Measurements from ENCODE around the gene G3BP1. TPM values are rescaled to one million over a fixed set of nuclear protein-coding genes. Genes with fewer than 3 reads are reported as not detected.

Gene G3BP1
- total RNA-seq, 1 experiment from 2014 or later: 400 TPM

- TF ChIP-seq ZBTB43 (CRISPR knock-in tag; IDR thresholded peaks at IDR 0.05): peak; percentile 37; the same call in 1 of the 2 replicates
- TF ChIP-seq EMX1 (CRISPR knock-in tag; IDR thresholded peaks at IDR 0.05): no peak
- no peak for TF ChIP-seq ZNF138 (CRISPR knock-in tag; conservative IDR thresholded peaks at IDR 0.05)
- TF ChIP-seq CREB1 (CRISPR knock-in tag; IDR thresholded peaks at IDR 0.05): no peak
- TF ChIP-seq CBFB (CRISPR knock-in tag; IDR thresholded peaks at IDR 0.05; ENCODE audit: low read depth): no peak
- no peak for TF ChIP-seq ZNF263 (CRISPR knock-in tag; IDR thresholded peaks at IDR 0.05; ENCODE audit: low read depth)
- TF ChIP-seq FOXP1 (CRISPR knock-in tag; IDR thresholded peaks at IDR 0.05; ENCODE audit: borderline replicate concordance): 0 out of 2 replicates have a peak, but pooled peaks have one; percentile 70
- no peak for TF ChIP-seq JUN (CRISPR knock-in tag; IDR thresholded peaks at IDR 0.05)
- peak; percentile 63 for TF ChIP-seq ETV6 (CRISPR knock-in tag; IDR thresholded peaks at IDR 0.05)
- TF ChIP-seq NR3C1 (CRISPR knock-in tag; conservative IDR thresholded peaks at IDR 0.05; ENCODE audit: low read depth): no peak
- TF ChIP-seq ATF3 (CRISPR knock-in tag; conservative IDR thresholded peaks at IDR 0.05): no peak
- TF ChIP-seq NR2C2 (CRISPR knock-in tag; IDR thresholded peaks at IDR 0.05): no peak
- no peak for TF ChIP-seq GABPB1 (CRISPR knock-in tag; IDR thresholded peaks at IDR 0.05)
- TF ChIP-seq ELF4 (CRISPR knock-in tag; IDR thresholded peaks at IDR 0.05; ENCODE audit: low read depth): no peak
- TF ChIP-seq USF2 (CRISPR knock-in tag; IDR thresholded peaks at IDR 0.05): no peak
- TF ChIP-seq CREM (CRISPR knock-in tag; IDR thresholded peaks at IDR 0.05): no peak
- TF ChIP-seq ZNF281 (CRISPR knock-in tag; IDR thresholded peaks at IDR 0.05): no peak
- TF ChIP-seq TEAD4 (CRISPR knock-in tag; IDR thresholded peaks at IDR 0.05): no peak
- peak; percentile 27; the same call in 1 of the 2 replicates for TF ChIP-seq E2F4 (CRISPR knock-in tag; IDR thresholded peaks at IDR 0.05; ENCODE audit: borderline replicate concordance, low read depth)
- TF ChIP-seq ZNF671 (CRISPR knock-in tag; IDR thresholded peaks at IDR 0.05): no peak
- no peak for TF ChIP-seq SP1 (CRISPR knock-in tag; conservative IDR thresholded peaks at IDR 0.05)
- TF ChIP-seq NFE2L1 (CRISPR knock-in tag; IDR thresholded peaks at IDR 0.05): no peak
Observed at GRCh38 chr5:151772029-151772845, 483 bp downstream of the G3BP1 start (continued).

Measured in WTC11 (cell line).